HepG2 (cell line): ENCODE data around the gene HDAC10. TPM values are rescaled to one million over a fixed set of nuclear protein-coding genes. Genes with fewer than 3 reads are reported as not detected.

ENCODE experiments used
- ATAC-seq: fragments of 200-7000 bp; cut with Tn5 transposase; 3 replicates; pipeline ENCODE4 v1.9.1; 2020; ENCODE audit warnings: mild to moderate bottlenecking, moderate library complexity
- BruUV-seq: library from RNA; stranded (reverse); fragments of 400-500 nt; replicated peaks from 2 replicates; lab custom pipeline; 2021; lab: Mats Ljungman, UMichigan
- CTCF ChIA-PET: fragments of 300-600 bp; formaldehyde crosslinking; extraction: SDS; loops from one replicate; lab custom pipeline; 2021; ENCODE audit warnings: low total read pairs, inconsistent platforms, low intra/inter-chr PET ratio; lab: Yijun Ruan, JAX
- POLR2A ChIA-PET: fragments of 350-600 bp; sonication (Branson Sonifier 250); formaldehyde crosslinking; loops from one replicate; lab custom pipeline; 2020; ENCODE audit warnings: antibody characterized with exemption, inconsistent platforms; lab: Yijun Ruan, JAX
- DNase-seq: peaks from one replicate; pipeline ENCODE4 v3.0.0-alpha.2; 2015; ENCODE audit warnings: low spot score
- FAIRE-seq: peaks from 3 replicates; lab custom pipeline; 2011; peaks lifted over from hg19 to GRCh38; lab: Jason Lieb, UNC
- H2AFZ ChIP-seq: one replicate; pipeline ENCODE4 v1.6.1; 2011; ENCODE audit warnings: low read length, inconsistent platforms
- H3K27ac ChIP-seq: fragments of 300-600 bp; 3 replicates; pipeline ENCODE4 v1.8.0; 2011; ENCODE audit warnings: mixed run types, mild to moderate bottlenecking, mixed read lengths, low read length, inconsistent platforms; ENCODE audit not compliant: insufficient read depth; ENCODE audit errors: extremely low read length
- H3K27me3 ChIP-seq, 2 experiments: fragments of 200-600 bp in 1 of 2; 2 replicates in 1 of 2; 3 replicates in 1 of 2; pipeline versions ENCODE4 v1.6.0 to v1.8.0; 2011; ENCODE audit warnings: low read length in 2 of 2, mild to moderate bottlenecking in 2 of 2, moderate library complexity in 2 of 2, inconsistent platforms in 1 of 2; ENCODE audit not compliant: insufficient read depth in 2 of 2, control insufficient read depth in 1 of 2
- H3K36me3 ChIP-seq, 2 experiments: fragments of 200-600 bp in 1 of 2; replicated peaks in 1 of 2; 2 replicates in 1 of 2; 3 replicates in 1 of 2; pipeline versions ENCODE4 v1.5.1 to v1.8.0; 2011; ENCODE audit warnings: low read length in 2 of 2, inconsistent platforms in 1 of 2; ENCODE audit not compliant: insufficient read depth in 2 of 2, control insufficient read depth in 1 of 2
- H3K4me1 ChIP-seq: 2 replicates; pipeline ENCODE4 v1.5.1; 2012; ENCODE audit warnings: low read length, inconsistent platforms; ENCODE audit not compliant: insufficient read depth
- H3K4me2 ChIP-seq: 2 replicates; pipeline ENCODE4 v1.6.0; 2011; ENCODE audit warnings: low read depth, low read length, inconsistent platforms
- H3K4me3 ChIP-seq, 3 experiments: fragments of 200-600 bp in 1 of 3; sonication (generic), shearing (Covaris generic) in 1 of 3; replicated peaks in 1 of 3; 2 replicates each; pipeline ENCODE4 v1.5.1; 2011 to 2016; ENCODE audit warnings: low read length in 3 of 3, inconsistent platforms in 2 of 3, low read depth in 2 of 3, mild to moderate bottlenecking in 2 of 3, control low read depth in 1 of 3, mixed read lengths in 1 of 3; ENCODE audit not compliant: insufficient read depth in 1 of 3
- H3K79me2 ChIP-seq: one replicate; pipeline ENCODE4 v1.6.1; 2011; ENCODE audit warnings: low read length, inconsistent platforms; ENCODE audit not compliant: insufficient read depth
- H3K9ac ChIP-seq: 2 replicates; pipeline ENCODE4 v1.6.0; 2011; ENCODE audit warnings: mild to moderate bottlenecking, low read depth, low read length, inconsistent platforms; ENCODE audit not compliant: insufficient read depth
- H3K9me3 ChIP-seq: 2 replicates; pipeline ENCODE4 v1.5.1; 2012; ENCODE audit warnings: mild to moderate bottlenecking, low read length
- H4K20me1 ChIP-seq: 2 replicates; pipeline ENCODE4 v1.6.0; 2011; ENCODE audit warnings: inconsistent platforms, mild to moderate bottlenecking, low read length, moderate library complexity; ENCODE audit not compliant: insufficient read depth
- DBP ChIP-seq: sonication (generic); formaldehyde crosslinking; IDR thresholded peaks from 2 replicates; pipeline ENCODE4 v1.4.0; 2020; ENCODE audit warnings: missing genetic modification reagents; ENCODE audit errors: not compliant biosample characterization
- ELF3 ChIP-seq: IDR thresholded peaks from 2 replicates; pipeline ENCODE4 v1.6.1; 2016; ENCODE audit warnings: missing genetic modification reagents, missing compliant biosample characterization
- GLI4 ChIP-seq: sonication (generic); formaldehyde crosslinking; IDR thresholded peaks from 2 replicates; pipeline ENCODE4 v1.5.1; 2020; ENCODE audit warnings: missing genetic modification reagents, mild to moderate bottlenecking, moderate library complexity, borderline replicate concordance
- HINFP ChIP-seq: sonication (generic); formaldehyde crosslinking; IDR thresholded peaks from 2 replicates; pipeline ENCODE4 v1.4.0; 2020; ENCODE audit warnings: low read depth, mild to moderate bottlenecking, missing genetic modification reagents
- MTERF4 ChIP-seq: sonication (generic); formaldehyde crosslinking; IDR thresholded peaks from 2 replicates; pipeline ENCODE4 v1.8.0; 2023; ENCODE audit warnings: mild to moderate bottlenecking, missing genetic modification reagents
- RNF219 ChIP-seq: sonication (generic); formaldehyde crosslinking; IDR thresholded peaks from 2 replicates; pipeline ENCODE4 v1.5.0; 2020; ENCODE audit warnings: mild to moderate bottlenecking, missing genetic modification reagents
- SP2 ChIP-seq: sonication (generic); formaldehyde crosslinking; IDR thresholded peaks from 2 replicates; pipeline ENCODE4 v1.5.1; 2020; ENCODE audit warnings: mild to moderate bottlenecking, missing genetic modification reagents
- THAP8 ChIP-seq: sonication (generic); formaldehyde crosslinking; IDR thresholded peaks from 2 replicates; pipeline ENCODE4 v1.5.1; 2020; ENCODE audit warnings: missing genetic modification reagents, mild to moderate bottlenecking, borderline replicate concordance
- ZNF235 ChIP-seq: sonication (generic); formaldehyde crosslinking; IDR thresholded peaks from 2 replicates; pipeline ENCODE4 v1.8.1; 2023; ENCODE audit warnings: mild to moderate bottlenecking, missing genetic modification reagents, borderline replicate concordance
- ZNF530 ChIP-seq: sonication (generic); formaldehyde crosslinking; IDR thresholded peaks from 2 replicates; pipeline ENCODE4 v1.5.0; 2020; ENCODE audit warnings: low read depth, mild to moderate bottlenecking, missing genetic modification reagents
- WGBS: methylation state at CpG from one replicate; pipeline ENCODE4 v1.1.6; 2017; ENCODE audit warnings: low lambda C conversion rate; 5-methylcytosine and 5-hydroxymethylcytosine counted together
- in situ Hi-C: cut with HindIII; loops from 2 replicates; pipeline ENCODE4 v1.10.0; 2017; ENCODE audit warnings: low pct_unique_long_range_greater_than_20kb; ENCODE audit not compliant: extremely low pct_ligation_motif_present
- intact Hi-C: fragments of 100-400 bp; cut with micrococcal nuclease; formaldehyde crosslinking; loops from one replicate; pipeline ENCODE4 v1.10.0; 2022; ENCODE audit not compliant: unreplicated experiment
- polyA plus RNA-seq, 8 experiments: library from polyadenylated mRNA; depleted of rRNA in 3 of 8; stranded (reverse) in 7 of 8; unstranded in 1 of 8; fragments of >200 nt; fragmentation: Illumina TruSeq in 4 of 8; extraction: Trizol in 4 of 8; gene quantifications; 2 replicates each; pipeline versions ENCODE4 v1.2.1 to v1.2.3, GENCODE V29; 2011 to 2016; ENCODE audit warnings: low read depth in 4 of 8, missing spikeins in 1 of 8, mixed read lengths in 1 of 8; ENCODE audit not compliant: insufficient read depth in 1 of 8
- total RNA-seq, 5 experiments: library from RNA; depleted of rRNA; stranded (reverse); fragments of >200 nt; fragmentation: Illumina TruSeq; extraction: Trizol; gene quantifications; 2 replicates each; pipeline ENCODE4 v1.2.3, GENCODE V29; 2016; ENCODE audit warnings: low read depth in 1 of 5

Gene HDAC10
- total and polyA plus RNA-seq, 2 of the 13 experiments (the other 11 are each of a cell fraction or from before 2014, with no cell fraction given), result 13.9 to 14.9 TPM

- Histone ChIP-seq H3K27ac (no peak overlapping the region), H3K36me3 (peaks cover 3% of the 10 kb centered on the region in 2 experiments; a peak in 1 of 5 replicates), H3K4me1 (peaks cover 40% of the 10 kb centered on the region), H3K9me3 (no peaks in the 10 kb centered on the region), H3K79me2 (peaks cover 3% of the 10 kb centered on the region), H3K4me3 (no peak overlapping the region), H4K20me1 (no peaks in the 10 kb centered on the region), H2AFZ (no peak overlapping the region), H3K27me3 (no peaks in the 10 kb centered on the region), H3K4me2 (no peak overlapping the region), H3K9ac (no peak overlapping the region)
- CTCF ChIA-PET, result interaction anchor here (2.0 kb wide), 1 partner anchor 89 kb away, joined by 11 read pairs; the partner anchor contains the start of gene PPP6R2
- DNase-seq, result no peak
- no peak for FAIRE-seq
- no TSS peak for BruUV-seq
- TF ChIP-seq MTERF4 (CRISPR knock-in tag) (no peak), ZNF530 (CRISPR knock-in tag) (no peak), DBP (CRISPR knock-in tag) (no peak), ELF3 (CRISPR knock-in tag) (no peak), RNF219 (CRISPR knock-in tag) (no peak), GLI4 (CRISPR knock-in tag) (no peak), SP2 (CRISPR knock-in tag) (no peak), ZNF235 (CRISPR knock-in tag) (no peak), HINFP (CRISPR knock-in tag) (no peak), THAP8 (no peak)
- POLR2A ChIA-PET, result interaction anchor here (0.6 to 1.5 kb wide), 7 partner anchors 8 to 178 kb away, joined by 3 to 5 read pairs (median 3); partner anchors contain the start of genes MAPK12 and TUBGCP6
- no peak for ATAC-seq
- 87% methylated on average over 10 of the region's 22 CpGs for WGBS
- intact Hi-C loops, result no loop called here
- in situ Hi-C loops, result no loop called here
Observed at GRCh38 chr22:50253046-50253915, 2.2 kb upstream of the HDAC10 start.
